GM18519 (cell line): ENCODE data around the gene TAF4.
"Not testable (repeated sequence)": the region's sequence is repeated elsewhere in the genome, so short reads cannot be mapped to it uniquely, and the experiment has no call there.

Source experiments
- ATAC-seq: cut with Tn5 transposase; IDR thresholded peaks from one replicate; pipeline ENCODE4 v1.9.1; 2021; ENCODE audit warnings: mild to moderate bottlenecking, moderate library complexity; ENCODE audit not compliant: unreplicated experiment, low FRiP score

Gene TAF4

GRCh38 chr20:61949714-61950640, 115.7 kb downstream of the TAF4 start:
- ATAC-seq: no peak

GRCh38 chr20:61949363-61949713, 116.3 kb downstream of the TAF4 start:
- ATAC-seq: no peak

GRCh38 chr20:61948586-61949362, 116.9 kb downstream of the TAF4 start:
- ATAC-seq: no peak

- not testable (repeated sequence) for ATAC-seq
Measured at GRCh38 chr20:61948056-61948455, 117.6 kb downstream of the TAF4 start.

- ATAC-seq: not testable (repeated sequence)
Measured at GRCh38 chr20:61945495-61945894, 120.2 kb downstream of the TAF4 start.

- ATAC-seq: not testable (repeated sequence)
Measured at GRCh38 chr20:61944967-61945366, 120.7 kb downstream of the TAF4 start.

- no peak for ATAC-seq
Measured at GRCh38 chr20:61942526-61942925, 123.2 kb downstream of the TAF4 start.

GRCh38 chr20:61941721-61942405, 123.8 kb downstream of the TAF4 start:
- ATAC-seq: no peak

GRCh38 chr20:61940976-61941720, 124.5 kb downstream of the TAF4 start:
- no peak for ATAC-seq

- no peak for ATAC-seq
Measured at GRCh38 chr20:61940491-61940890, 125.2 kb downstream of the TAF4 start.

- ATAC-seq: no peak
Measured at GRCh38 chr20:61939691-61940360, 125.9 kb downstream of the TAF4 start.

- ATAC-seq: no peak
Measured at GRCh38 chr20:61938839-61939690, 126.6 kb downstream of the TAF4 start.

GRCh38 chr20:61937963-61938838, 127.5 kb downstream of the TAF4 start:
- ATAC-seq: no peak

GRCh38 chr20:61937146-61937962, 128.3 kb downstream of the TAF4 start:
- no peak for ATAC-seq

- ATAC-seq: no peak
Measured at GRCh38 chr20:61936701-61937131, 129.0 kb downstream of the TAF4 start.

GRCh38 chr20:61935926-61936700, 129.6 kb downstream of the TAF4 start:
- no peak for ATAC-seq
